Activated CD4-positive, alpha-beta T cell treated with anti-CD3 and anti-CD28 coated beads, Interleukin-2, amount 10 ng/mL, durations not matched to agents 24 days and 14 days (primary cell): Measurements from ENCODE around the gene C1QTNF2. TPM values are rescaled to one million over a fixed set of nuclear protein-coding genes. Genes with fewer than 3 reads are reported as not detected.

Experiments used
- DNase-seq: peaks from one replicate; pipeline ENCODE4 v3.0.0; 2022
- H3K27ac Mint-ChIP-seq: one replicate; pipeline ENCODE4 v1.8.0; 2022; ENCODE audit warnings: mild to moderate bottlenecking, mixed read lengths
- H3K27me3 Mint-ChIP-seq: one replicate; pipeline ENCODE4 v1.8.0; 2022; ENCODE audit warnings: mixed read lengths
- H3K36me3 Mint-ChIP-seq: one replicate; pipeline ENCODE4 v1.8.0; 2022; ENCODE audit warnings: low read depth, mild to moderate bottlenecking, mixed read lengths
- H3K4me1 Mint-ChIP-seq: one replicate; pipeline ENCODE4 v1.8.0; 2021; ENCODE audit warnings: mixed read lengths
- H3K4me3 Mint-ChIP-seq: one replicate; pipeline ENCODE4 v1.8.0; 2022; ENCODE audit warnings: mild to moderate bottlenecking, moderate library complexity, mixed read lengths
- H3K9me3 Mint-ChIP-seq: one replicate; pipeline ENCODE4 v1.8.0; 2021; ENCODE audit warnings: mixed read lengths
- intact Hi-C: fragments of 100-400 bp; cut with micrococcal nuclease; formaldehyde crosslinking; loops from one replicate; pipeline ENCODE4 v1.15.1; 2023
- total RNA-seq: library from RNA; stranded (reverse); gene quantifications from 2 replicates; pipeline ENCODE4 v1.2.3, GENCODE V29; 2022

C1QTNF2 gene
- total RNA-seq, 1 donor from 2014 or later: not detected

- no peaks in the 10 kb centered on the region for H3K4me1 Mint-ChIP-seq
- H3K27me3 Mint-ChIP-seq: peaks cover 31% of the 10 kb centered on the region
- intact Hi-C loops: no loop called here
- no peak overlapping the region for H3K27ac Mint-ChIP-seq
- H3K9me3 Mint-ChIP-seq: peaks cover 4% of the 10 kb centered on the region
- no peak overlapping the region for H3K4me3 Mint-ChIP-seq
- no peak for DNase-seq
- H3K36me3 Mint-ChIP-seq: peaks cover 2% of the 10 kb centered on the region
These were observed 14.3 kb upstream of the C1QTNF2 start for GRCh38 chr5:160384681-160385080.

- no peak for DNase-seq
- H3K27ac Mint-ChIP-seq: no peak overlapping the region
- no peaks in the 10 kb centered on the region for H3K9me3 Mint-ChIP-seq
- no peaks in the 10 kb centered on the region for H3K4me1 Mint-ChIP-seq
- H3K4me3 Mint-ChIP-seq: no peak overlapping the region
- H3K36me3 Mint-ChIP-seq: no peaks in the 10 kb centered on the region
- H3K27me3 Mint-ChIP-seq: peaks cover 34% of the 10 kb centered on the region
- intact Hi-C loops: no loop called here
These were observed 11.9 kb upstream of the C1QTNF2 start for GRCh38 chr5:160382346-160382745.

GRCh38 chr5:160380041-160380440, 9.6 kb upstream of the C1QTNF2 start:
- Mint-ChIP-seq H3K27ac (no peak overlapping the region), H3K4me1 (no peaks in the 10 kb centered on the region), H3K27me3 (peaks cover 42% of the 10 kb centered on the region), H3K36me3 (no peaks in the 10 kb centered on the region), H3K4me3 (no peak overlapping the region), H3K9me3 (no peaks in the 10 kb centered on the region)
- intact Hi-C loops: no loop called here
- no peak for DNase-seq

GRCh38 chr5:160379511-160379910, 9.1 kb upstream of the C1QTNF2 start:
- H3K27ac Mint-ChIP-seq: no peak overlapping the region
- H3K4me1 Mint-ChIP-seq: no peaks in the 10 kb centered on the region
- H3K27me3 Mint-ChIP-seq: peaks cover 46% of the 10 kb centered on the region
- intact Hi-C loops: no loop called here
- H3K9me3 Mint-ChIP-seq: no peaks in the 10 kb centered on the region
- H3K4me3 Mint-ChIP-seq: no peak overlapping the region
- no peak for DNase-seq
- H3K36me3 Mint-ChIP-seq: no peaks in the 10 kb centered on the region

- no peaks in the 10 kb centered on the region for H3K36me3 Mint-ChIP-seq
- no peak overlapping the region for H3K27ac Mint-ChIP-seq
- intact Hi-C loops: no loop called here
- no peaks in the 10 kb centered on the region for H3K4me1 Mint-ChIP-seq
- H3K27me3 Mint-ChIP-seq: peaks cover 51% of the 10 kb centered on the region
- DNase-seq: no peak
- no peak overlapping the region for H3K4me3 Mint-ChIP-seq
- no peaks in the 10 kb centered on the region for H3K9me3 Mint-ChIP-seq
These were observed 7.9 kb upstream of the C1QTNF2 start for GRCh38 chr5:160378330-160378729.

- Mint-ChIP-seq H3K27ac (no peak overlapping the region), H3K36me3 (no peaks in the 10 kb centered on the region), H3K9me3 (no peaks in the 10 kb centered on the region), H3K27me3 (peaks cover 53% of the 10 kb centered on the region), H3K4me3 (no peak overlapping the region), H3K4me1 (no peaks in the 10 kb centered on the region)
- intact Hi-C loops: no loop called here
- DNase-seq: no peak
These were observed 7.2 kb upstream of the C1QTNF2 start for GRCh38 chr5:160377651-160378050.

- no peak overlapping the region for H3K27ac Mint-ChIP-seq
- H3K27me3 Mint-ChIP-seq: peaks cover 53% of the 10 kb centered on the region
- intact Hi-C loops: no loop called here
- H3K4me1 Mint-ChIP-seq: no peaks in the 10 kb centered on the region
- H3K9me3 Mint-ChIP-seq: no peaks in the 10 kb centered on the region
- H3K36me3 Mint-ChIP-seq: no peaks in the 10 kb centered on the region
- no peak for DNase-seq
- H3K4me3 Mint-ChIP-seq: no peak overlapping the region
These were observed 6.0 kb upstream of the C1QTNF2 start for GRCh38 chr5:160376416-160376815.

GRCh38 chr5:160375701-160376100, 5.3 kb upstream of the C1QTNF2 start:
- Mint-ChIP-seq H3K36me3 (no peaks in the 10 kb centered on the region), H3K9me3 (no peaks in the 10 kb centered on the region), H3K4me1 (peaks cover 3% of the 10 kb centered on the region), H3K27ac (no peak overlapping the region), H3K27me3 (peaks cover 56% of the 10 kb centered on the region), H3K4me3 (no peak overlapping the region)
- DNase-seq: no peak
- intact Hi-C loops: no loop called here

- no peaks in the 10 kb centered on the region for H3K9me3 Mint-ChIP-seq
- peaks cover 58% of the 10 kb centered on the region for H3K27me3 Mint-ChIP-seq
- H3K4me1 Mint-ChIP-seq: peaks cover 5% of the 10 kb centered on the region
- H3K27ac Mint-ChIP-seq: no peak overlapping the region
- DNase-seq: no peak
- H3K4me3 Mint-ChIP-seq: no peak overlapping the region
- no peaks in the 10 kb centered on the region for H3K36me3 Mint-ChIP-seq
- intact Hi-C loops: no loop called here
These were observed 4.7 kb upstream of the C1QTNF2 start for GRCh38 chr5:160375166-160375565.

- no peak overlapping the region for H3K27ac Mint-ChIP-seq
- H3K27me3 Mint-ChIP-seq: peaks cover 75% of the 10 kb centered on the region
- peaks cover 5% of the 10 kb centered on the region for H3K4me1 Mint-ChIP-seq
- DNase-seq: no peak
- no peaks in the 10 kb centered on the region for H3K36me3 Mint-ChIP-seq
- H3K4me3 Mint-ChIP-seq: peak overlapping the region; percentile 22
- intact Hi-C loops: no loop called here
- H3K9me3 Mint-ChIP-seq: no peaks in the 10 kb centered on the region
These were observed 868 bp upstream of the C1QTNF2 start for GRCh38 chr5:160371294-160371693.

GRCh38 chr5:160370713-160371034, 248 bp upstream of the C1QTNF2 start:
- Mint-ChIP-seq H3K36me3 (no peaks in the 10 kb centered on the region), H3K9me3 (no peaks in the 10 kb centered on the region), H3K4me1 (peaks cover 5% of the 10 kb centered on the region), H3K27ac (no peak overlapping the region), H3K27me3 (peaks cover 72% of the 10 kb centered on the region), H3K4me3 (peak overlapping the region; percentile 22)
- intact Hi-C loops: no loop called here
- no peak for DNase-seq

GRCh38 chr5:160367885-160368284, 2.5 kb downstream of the C1QTNF2 start:
- Mint-ChIP-seq H3K9me3 (no peaks in the 10 kb centered on the region), H3K27ac (no peak overlapping the region), H3K27me3 (peaks cover 54% of the 10 kb centered on the region), H3K36me3 (no peaks in the 10 kb centered on the region), H3K4me3 (no peak overlapping the region), H3K4me1 (peaks cover 5% of the 10 kb centered on the region)
- DNase-seq: no peak
- intact Hi-C loops: no loop called here

- no peaks in the 10 kb centered on the region for H3K9me3 Mint-ChIP-seq
- H3K4me1 Mint-ChIP-seq: peaks cover 5% of the 10 kb centered on the region
- no peak for DNase-seq
- no peak overlapping the region for H3K27ac Mint-ChIP-seq
- H3K4me3 Mint-ChIP-seq: no peak overlapping the region
- H3K36me3 Mint-ChIP-seq: no peaks in the 10 kb centered on the region
- intact Hi-C loops: no loop called here
- peaks cover 48% of the 10 kb centered on the region for H3K27me3 Mint-ChIP-seq
These were observed 3.2 kb downstream of the C1QTNF2 start for GRCh38 chr5:160367261-160367660.

- no peak for DNase-seq
- Mint-ChIP-seq H3K36me3 (no peaks in the 10 kb centered on the region), H3K4me3 (no peak overlapping the region), H3K27me3 (peaks cover 40% of the 10 kb centered on the region), H3K27ac (no peak overlapping the region), H3K4me1 (peaks cover 5% of the 10 kb centered on the region), H3K9me3 (no peaks in the 10 kb centered on the region)
- intact Hi-C loops: no loop called here
These were observed 4.2 kb downstream of the C1QTNF2 start for GRCh38 chr5:160366230-160366629.

- no peak overlapping the region for H3K27ac Mint-ChIP-seq
- H3K9me3 Mint-ChIP-seq: no peaks in the 10 kb centered on the region
- no peak overlapping the region for H3K4me3 Mint-ChIP-seq
- H3K27me3 Mint-ChIP-seq: peaks cover 25% of the 10 kb centered on the region
- H3K4me1 Mint-ChIP-seq: peaks cover 2% of the 10 kb centered on the region
- no peak for DNase-seq
- H3K36me3 Mint-ChIP-seq: no peaks in the 10 kb centered on the region
- intact Hi-C loops: no loop called here
These were observed 6.6 kb downstream of the C1QTNF2 start for GRCh38 chr5:160363660-160364395.
